ENCODE data around the gene GJC2.
A peak's percentile ranks its signal among the peaks of the same experiment; 100 is the strongest.

GJC2 gene

GRCh38 chr1:228158151-228159007, 8.6 kb downstream of the GJC2 start:
- DNase-seq (ENCODE audit: low spot score): no peak

- DNase-seq (ENCODE audit: low spot score): no peak
These were observed 9.4 kb downstream of the GJC2 start for GRCh38 chr1:228159008-228159665.

GRCh38 chr1:228160201-228160761, 10.6 kb downstream of the GJC2 start:
- no peak for DNase-seq (ENCODE audit: low spot score)

GRCh38 chr1:228161362-228161761, 11.6 kb downstream of the GJC2 start:
- DNase-seq (ENCODE audit: low spot score): no peak

GRCh38 chr1:228161866-228162265, 12.1 kb downstream of the GJC2 start:
- DNase-seq (ENCODE audit: low spot score): no peak

GRCh38 chr1:228162286-228163006, 12.7 kb downstream of the GJC2 start:
- no peak for DNase-seq (ENCODE audit: low spot score)

- no peak for DNase-seq (ENCODE audit: low spot score)
These were observed 13.4 kb downstream of the GJC2 start for GRCh38 chr1:228163007-228163753.

- no peak for DNase-seq (ENCODE audit: low spot score)
These were observed 14.2 kb downstream of the GJC2 start for GRCh38 chr1:228163776-228164519.

GRCh38 chr1:228164561-228165371, 15.0 kb downstream of the GJC2 start:
- DNase-seq (ENCODE audit: low spot score): no peak

GRCh38 chr1:228165372-228166169, 15.8 kb downstream of the GJC2 start, which contains the start of gene IBA57:
Gene IBA57 (plus strand): TSS chr1:228165804. CDS start chr1:228165817, 13 bp downstream.
- DNase-seq (ENCODE audit: low spot score): peak; percentile 100

GRCh38 chr1:228166170-228166936, 16.6 kb downstream of the GJC2 start:
- DNase-seq (ENCODE audit: low spot score): peak; percentile 97

- DNase-seq (ENCODE audit: low spot score): no peak
These were observed 19.0 kb downstream of the GJC2 start for GRCh38 chr1:228168563-228169270.

- DNase-seq (ENCODE audit: low spot score): no peak
These were observed 19.6 kb downstream of the GJC2 start for GRCh38 chr1:228169345-228169744.

GRCh38 chr1:228170666-228171065, 20.9 kb downstream of the GJC2 start:
- no peak for DNase-seq (ENCODE audit: low spot score)

GRCh38 chr1:228171221-228171891, 21.6 kb downstream of the GJC2 start:
- no peak for DNase-seq (ENCODE audit: low spot score)

GRCh38 chr1:228172591-228173527, 23.1 kb downstream of the GJC2 start:
- DNase-seq (ENCODE audit: low spot score): no peak
